GM12891 (cell line): Measurements from ENCODE around the gene AUH.

Experiments used
- PAX5 ChIP-seq: IDR thresholded peaks from 2 replicates; pipeline ENCODE4 v1.6.1; 2011; ENCODE audit warnings: low read length, moderate library complexity, mild to moderate bottlenecking; ENCODE audit not compliant: insufficient read depth, severe bottlenecking
- POLR2A ChIP-seq: IDR thresholded peaks from 2 replicates; pipeline ENCODE4 v1.6.1; 2011; ENCODE audit warnings: low read depth, low read length, control low read depth
- POLR2AphosphoS5 ChIP-seq: IDR thresholded peaks from 2 replicates; pipeline ENCODE4 v1.6.1; 2011; ENCODE audit warnings: low read depth, low read length, control low read depth
- POU2F2 ChIP-seq: IDR thresholded peaks from 2 replicates; pipeline ENCODE4 v1.6.1; 2011; ENCODE audit warnings: low read depth, mild to moderate bottlenecking, control low read depth, low read length, moderate library complexity
- SPI1 ChIP-seq: IDR thresholded peaks from 2 replicates; pipeline ENCODE4 v1.6.1; 2011; ENCODE audit warnings: low read depth, low read length, control low read depth
- TAF1 ChIP-seq: IDR thresholded peaks from 2 replicates; pipeline ENCODE4 v1.6.1; 2011; ENCODE audit warnings: low read depth, low read length, control low read depth

GRCh38 chr9:91188719-91189590 is 172.8 kb downstream of the AUH start:
- TF ChIP-seq POLR2AphosphoS5 (no peak), SPI1 (no peak), POLR2A (no peak), POU2F2 (no peak), TAF1 (no peak), PAX5 (no peak)
